PC-9 (cell line): ENCODE data around the gene HOXB5. TPM values are rescaled to one million over a fixed set of nuclear protein-coding genes. Genes with fewer than 3 reads are reported as not detected.

Experiments used
- BruUV-seq: library from RNA; stranded (reverse); fragments of 400-500 nt; replicated peaks from 2 replicates; lab custom pipeline; 2021; lab: Mats Ljungman, UMichigan
- CTCF ChIA-PET: fragments of 300-600 bp; sonication (Branson Sonifier 250); formaldehyde crosslinking; loops from one replicate; lab custom pipeline; 2022; ENCODE audit warnings: antibody characterized with exemption; lab: Charles Lee
- POLR2A ChIA-PET: fragments of 300-600 bp; sonication (Branson Sonifier 250); formaldehyde crosslinking; loops from one replicate; lab custom pipeline; 2022; ENCODE audit warnings: antibody characterized with exemption; ENCODE audit not compliant: unreplicated experiment; lab: Charles Lee
- DNase-seq, 2 experiments: peaks; one replicate each; pipeline versions ENCODE4 v3.0.0 to v3.0.0-alpha.2; 2015 to 2022; ENCODE audit warnings: mixed read lengths in 1 of 2
- H2AFZ ChIP-seq: fragments of 200-600 bp; sonication (generic); 2 replicates; pipeline ENCODE4 v1.8.1; 2017; ENCODE audit warnings: antibody characterized with exemption
- H3F3A ChIP-seq: fragments of 200-600 bp; sonication (generic); 2 replicates; pipeline ENCODE4 v1.8.1; 2017; ENCODE audit warnings: antibody characterized with exemption, mild to moderate bottlenecking, low read depth; ENCODE audit not compliant: insufficient read depth
- H3K27ac ChIP-seq: fragments of 200-600 bp; sonication (generic); 2 replicates; pipeline ENCODE4 v1.6.1; 2016; ENCODE audit warnings: mixed run types
- H3K27me3 ChIP-seq: fragments of 200-600 bp; sonication (generic); 2 replicates; pipeline ENCODE4 v1.6.1; 2016; ENCODE audit warnings: low read depth, mixed run types; ENCODE audit not compliant: insufficient read depth
- H3K36me3 ChIP-seq: fragments of 200-600 bp; sonication (generic); 2 replicates; pipeline ENCODE4 v1.6.1; 2016; ENCODE audit warnings: low read depth, mixed run types
- H3K4me1 ChIP-seq: fragments of 200-600 bp; sonication (generic); replicated peaks from 2 replicates; pipeline ENCODE4 v1.6.1; 2016; ENCODE audit warnings: mixed run types; ENCODE audit not compliant: insufficient read depth
- H3K4me2 ChIP-seq: fragments of 200-600 bp; sonication (generic); 2 replicates; pipeline ENCODE4 v1.6.1; 2017; ENCODE audit warnings: mixed run types
- H3K4me3 ChIP-seq: fragments of 200-600 bp; sonication (generic); 2 replicates; pipeline ENCODE4 v1.6.1; 2016; ENCODE audit warnings: mixed run types
- H3K79me2 ChIP-seq: fragments of 200-600 bp; sonication (generic); 2 replicates; pipeline ENCODE4 v1.6.1; 2017; ENCODE audit warnings: low read depth, mixed run types
- H3K9me2 ChIP-seq: fragments of 200-600 bp; sonication (generic); 2 replicates; pipeline ENCODE4 v1.8.1; 2017; ENCODE audit warnings: mild to moderate bottlenecking; ENCODE audit not compliant: insufficient read depth
- H3K9me3 ChIP-seq: fragments of 200-600 bp; sonication (generic); 2 replicates; pipeline ENCODE4 v1.8.1; 2016; ENCODE audit warnings: low read depth; ENCODE audit not compliant: insufficient read depth
- H4K20me1 ChIP-seq: fragments of 200-600 bp; sonication (generic); 2 replicates; pipeline ENCODE4 v1.8.1; 2017; ENCODE audit not compliant: insufficient read depth
- EZH2 ChIP-seq: fragments of 200-600 bp; sonication (generic); IDR thresholded peaks from 2 replicates; pipeline ENCODE4 v1.8.0; 2017; ENCODE audit warnings: antibody characterized with exemption, low read depth
- intact Hi-C: fragments of 100-400 bp; cut with micrococcal nuclease; formaldehyde crosslinking; loops from one replicate; pipeline ENCODE4 v1.10.0; 2022; ENCODE audit not compliant: unreplicated experiment
- total RNA-seq: library from RNA; stranded (reverse); gene quantifications from 2 replicates; pipeline ENCODE4 v1.2.3, GENCODE V29; 2021
- TF ChIP-seq, protein P1 (sequence below): fragments of 200-600 bp; sonication (generic); conservative IDR thresholded peaks from 2 replicates; pipeline ENCODE4 v1.6.1; 2017; ENCODE audit warnings: mixed run types, antibody characterized with exemption, mild to moderate bottlenecking, moderate library complexity

The HOXB5 gene
- total RNA-seq, 1 experiment from 2014 or later: 12.9 TPM

DNA sequence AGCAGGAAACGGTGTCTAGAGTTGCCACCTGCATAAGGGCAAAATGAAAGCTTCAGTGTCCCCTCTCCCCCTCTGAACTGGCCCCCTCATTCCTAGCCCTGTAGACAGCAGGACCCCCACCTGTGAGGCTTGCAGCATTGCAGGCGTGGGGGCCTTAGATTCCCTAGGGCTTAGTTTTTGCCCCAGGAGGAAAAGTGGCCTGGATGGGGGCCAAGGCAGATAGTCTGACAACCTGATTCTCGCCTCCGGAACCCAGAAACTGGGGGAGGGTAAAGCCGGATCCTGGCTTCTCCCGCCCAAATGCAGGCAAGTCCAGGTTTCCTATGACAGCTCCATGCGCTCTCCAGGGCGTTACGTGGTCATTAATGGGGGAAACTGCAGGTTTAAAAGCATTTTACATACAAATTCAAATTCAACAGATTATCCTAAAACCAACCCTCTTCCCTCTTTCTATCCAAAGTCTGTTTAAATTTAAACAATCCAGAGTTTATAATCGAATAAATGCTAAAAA lies 11.9 kb upstream of the HOXB5 start:
- Histone ChIP-seq H3K9me3 (no peaks in the 10 kb centered on the region), H3K36me3 (no peaks in the 10 kb centered on the region), H3K9me2 (no peaks in the 10 kb centered on the region), H3K4me1 (peaks cover 34% of the 10 kb centered on the region), H4K20me1 (peaks cover 20% of the 10 kb centered on the region), H3K27ac (peak overlapping the region; percentile 63), H3F3A (peaks cover 22% of the 10 kb centered on the region), H3K4me2 (peak overlapping the region; percentile 93), H3K4me3 (peak overlapping the region; percentile 74), H2AFZ (peak overlapping the region; percentile 80), H3K27me3 (no peaks in the 10 kb centered on the region), H3K79me2 (peaks cover 63% of the 10 kb centered on the region)
- CTCF ChIA-PET: no interaction called here
- no peak for TF ChIP-seq EZH2
- TF ChIP-seq, protein P1, sequence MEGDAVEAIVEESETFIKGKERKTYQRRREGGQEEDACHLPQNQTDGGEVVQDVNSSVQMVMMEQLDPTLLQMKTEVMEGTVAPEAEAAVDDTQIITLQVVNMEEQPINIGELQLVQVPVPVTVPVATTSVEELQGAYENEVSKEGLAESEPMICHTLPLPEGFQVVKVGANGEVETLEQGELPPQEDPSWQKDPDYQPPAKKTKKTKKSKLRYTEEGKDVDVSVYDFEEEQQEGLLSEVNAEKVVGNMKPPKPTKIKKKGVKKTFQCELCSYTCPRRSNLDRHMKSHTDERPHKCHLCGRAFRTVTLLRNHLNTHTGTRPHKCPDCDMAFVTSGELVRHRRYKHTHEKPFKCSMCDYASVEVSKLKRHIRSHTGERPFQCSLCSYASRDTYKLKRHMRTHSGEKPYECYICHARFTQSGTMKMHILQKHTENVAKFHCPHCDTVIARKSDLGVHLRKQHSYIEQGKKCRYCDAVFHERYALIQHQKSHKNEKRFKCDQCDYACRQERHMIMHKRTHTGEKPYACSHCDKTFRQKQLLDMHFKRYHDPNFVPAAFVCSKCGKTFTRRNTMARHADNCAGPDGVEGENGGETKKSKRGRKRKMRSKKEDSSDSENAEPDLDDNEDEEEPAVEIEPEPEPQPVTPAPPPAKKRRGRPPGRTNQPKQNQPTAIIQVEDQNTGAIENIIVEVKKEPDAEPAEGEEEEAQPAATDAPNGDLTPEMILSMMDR: no peak
- DNase-seq: no peak
- POLR2A ChIA-PET: no interaction called here
- BruUV-seq: no TSS peak
- intact Hi-C loops: no loop called here

DNA sequence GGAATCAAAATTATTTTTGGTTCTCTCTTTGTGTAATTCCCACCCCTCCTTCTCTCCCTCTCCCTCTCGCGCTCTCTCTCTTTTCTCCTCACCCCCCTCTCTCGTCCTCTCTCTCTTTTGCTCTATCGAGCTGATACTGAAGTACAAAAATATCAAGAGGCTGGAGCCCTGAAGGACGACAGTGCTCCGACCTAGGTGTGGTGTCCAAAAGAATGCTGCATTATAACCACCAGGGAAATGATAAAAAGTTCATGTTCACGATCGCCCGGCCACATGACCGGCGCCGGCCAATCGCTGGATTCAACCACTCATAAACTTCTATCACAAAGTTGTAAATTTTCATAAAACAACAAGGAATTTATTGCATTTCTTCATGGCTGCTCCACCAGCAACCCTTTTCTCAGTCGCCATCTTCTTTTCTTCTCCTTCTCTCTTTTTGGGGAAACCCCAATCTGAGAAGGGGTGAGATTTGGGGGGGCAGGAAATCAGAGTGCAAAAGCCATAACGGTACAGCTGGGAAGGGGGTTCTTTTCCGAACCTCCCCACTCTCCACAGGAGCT lies 11.3 kb upstream of the HOXB5 start, which contains the start of gene HOXB6:
TSS of gene HOXB6 (minus strand) at position 217 of the 560 bp plus-strand sequence. CDS start 6,836 bp downstream, outside the sequence.
- intact Hi-C loops: no loop called here
- Histone ChIP-seq H3K9me3 (no peaks in the 10 kb centered on the region), H3K4me3 (peak within 1 kb of the TSS; percentile 74), H3K4me2 (peak within 1 kb of the TSS; percentile 93), H3F3A (peaks cover 22% of the 10 kb centered on the region), H3K9me2 (no peaks in the 10 kb centered on the region), H3K79me2 (peaks cover 63% of the 10 kb centered on the region), H3K4me1 (peaks cover 33% of the 10 kb centered on the region), H4K20me1 (peaks cover 27% of the 10 kb centered on the region), H3K27ac (peak within 1 kb of the TSS; percentile 63), H2AFZ (peak within 1 kb of the TSS; percentile 80), H3K36me3 (no peaks in the 10 kb centered on the region), H3K27me3 (no peaks in the 10 kb centered on the region)
- peak; percentile 60 to 72 for DNase-seq
- POLR2A ChIA-PET: no interaction called here
- CTCF ChIA-PET: interaction anchor here (0.7 kb wide), 2 partner anchors 8 to 303 kb away, joined by 3 to 12 read pairs; no protein-coding TSS in a partner anchor
- TF ChIP-seq, protein P1: no peak
- TF ChIP-seq EZH2: no peak
- no TSS peak for BruUV-seq

DNA sequence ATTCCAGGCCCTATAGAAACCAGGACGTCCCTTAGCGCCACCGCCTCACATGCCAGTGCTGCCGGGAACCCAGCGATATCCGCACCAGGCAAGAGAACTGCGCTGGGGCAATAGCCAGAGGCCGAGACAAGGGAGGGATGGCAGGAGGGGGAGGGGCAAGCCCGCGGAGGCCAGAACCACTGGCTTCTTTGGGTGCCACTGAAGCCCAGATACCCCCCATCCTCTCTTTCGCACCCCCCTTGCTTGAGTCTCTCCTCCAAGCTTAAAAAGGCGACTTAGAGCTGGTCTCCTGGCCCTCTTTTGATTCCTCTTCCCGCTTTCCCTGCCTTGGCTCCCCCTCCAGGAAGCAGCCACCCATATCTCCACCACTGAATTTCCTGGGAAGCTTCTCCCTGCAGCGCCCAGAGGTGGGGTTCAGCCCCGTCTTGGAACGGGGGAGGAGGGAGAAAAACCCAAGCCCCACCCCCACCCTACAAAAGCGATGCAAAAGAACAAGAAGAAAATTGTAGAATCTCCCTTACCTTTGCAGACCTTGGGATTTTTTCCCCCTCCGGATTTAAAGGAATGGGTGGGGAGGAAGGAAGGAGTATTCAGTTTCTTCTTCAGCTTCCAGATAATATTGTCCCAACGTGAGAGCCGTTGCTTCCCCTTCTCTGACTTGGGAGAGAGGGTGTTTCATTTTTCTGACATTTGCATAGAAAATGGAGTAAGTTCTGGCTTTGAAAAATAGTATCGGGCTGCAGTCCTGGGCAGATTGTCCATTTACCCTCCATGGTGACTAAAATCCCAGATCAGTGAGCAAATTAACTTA lies 10.6 kb upstream of the HOXB5 start:
- H4K20me1 ChIP-seq: peaks cover 32% of the 10 kb centered on the region
- peak overlapping the region; percentile 63 for H3K27ac ChIP-seq
- peaks cover 22% of the 10 kb centered on the region for H3F3A ChIP-seq
- no TSS peak for BruUV-seq
- H3K79me2 ChIP-seq: peaks cover 63% of the 10 kb centered on the region
- no peaks in the 10 kb centered on the region for H3K9me3 ChIP-seq
- H3K27me3 ChIP-seq: no peaks in the 10 kb centered on the region
- no peaks in the 10 kb centered on the region for H3K36me3 ChIP-seq
- DNase-seq: peak; percentile 66 to 68
- peak overlapping the region; percentile 74 for H3K4me3 ChIP-seq
- ChIA-PET CTCF (interaction anchor here (0.6 to 0.8 kb wide), 5 partner anchors 9 to 303 kb away, joined by 3 to 12 read pairs (median 4); no protein-coding TSS in a partner anchor), POLR2A (interaction anchor here (0.9 kb wide), 1 partner anchor 21 kb away, joined by 3 read pairs; no protein-coding TSS in a partner anchor)
- TF ChIP-seq EZH2: no peak
- TF ChIP-seq, protein P1: peak; percentile 44
- peak overlapping the region; percentile 93 for H3K4me2 ChIP-seq
- no peaks in the 10 kb centered on the region for H3K9me2 ChIP-seq
- H2AFZ ChIP-seq: peak overlapping the region; percentile 80
- H3K4me1 ChIP-seq: peaks cover 26% of the 10 kb centered on the region
- intact Hi-C loops: no loop called here
